ENCODE results near the gene MARCOL. TPM values are rescaled to one million over a fixed set of nuclear protein-coding genes. Genes with fewer than 3 reads are reported as not detected.

Gene MARCOL
- total and polyA plus RNA-seq, 9 of the 15 experiments (the other 6 are each of a cell fraction or from before 2014, with no cell fraction given), result not detected

DNA sequence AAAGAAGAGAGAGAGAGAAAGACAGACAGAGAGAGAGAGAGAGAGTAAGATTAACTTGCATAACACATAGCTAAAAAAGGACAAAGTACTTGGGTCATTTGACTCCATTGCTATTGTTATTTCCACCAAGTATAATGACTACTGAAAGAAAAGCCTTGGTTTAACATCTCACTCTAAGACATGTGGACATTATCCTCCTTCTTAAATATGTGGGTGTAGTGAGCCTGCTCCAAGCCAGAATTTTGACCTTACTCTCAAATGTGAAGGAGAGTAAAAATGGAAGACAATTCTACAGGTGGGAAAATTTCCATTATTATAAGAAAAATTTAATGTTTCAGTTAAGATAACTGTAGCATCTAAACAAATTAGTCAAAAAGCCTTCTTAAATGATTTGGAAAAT lies 8.5 kb upstream of the MARCOL start (continued):
- TF ChIP-seq, protein P1, sequence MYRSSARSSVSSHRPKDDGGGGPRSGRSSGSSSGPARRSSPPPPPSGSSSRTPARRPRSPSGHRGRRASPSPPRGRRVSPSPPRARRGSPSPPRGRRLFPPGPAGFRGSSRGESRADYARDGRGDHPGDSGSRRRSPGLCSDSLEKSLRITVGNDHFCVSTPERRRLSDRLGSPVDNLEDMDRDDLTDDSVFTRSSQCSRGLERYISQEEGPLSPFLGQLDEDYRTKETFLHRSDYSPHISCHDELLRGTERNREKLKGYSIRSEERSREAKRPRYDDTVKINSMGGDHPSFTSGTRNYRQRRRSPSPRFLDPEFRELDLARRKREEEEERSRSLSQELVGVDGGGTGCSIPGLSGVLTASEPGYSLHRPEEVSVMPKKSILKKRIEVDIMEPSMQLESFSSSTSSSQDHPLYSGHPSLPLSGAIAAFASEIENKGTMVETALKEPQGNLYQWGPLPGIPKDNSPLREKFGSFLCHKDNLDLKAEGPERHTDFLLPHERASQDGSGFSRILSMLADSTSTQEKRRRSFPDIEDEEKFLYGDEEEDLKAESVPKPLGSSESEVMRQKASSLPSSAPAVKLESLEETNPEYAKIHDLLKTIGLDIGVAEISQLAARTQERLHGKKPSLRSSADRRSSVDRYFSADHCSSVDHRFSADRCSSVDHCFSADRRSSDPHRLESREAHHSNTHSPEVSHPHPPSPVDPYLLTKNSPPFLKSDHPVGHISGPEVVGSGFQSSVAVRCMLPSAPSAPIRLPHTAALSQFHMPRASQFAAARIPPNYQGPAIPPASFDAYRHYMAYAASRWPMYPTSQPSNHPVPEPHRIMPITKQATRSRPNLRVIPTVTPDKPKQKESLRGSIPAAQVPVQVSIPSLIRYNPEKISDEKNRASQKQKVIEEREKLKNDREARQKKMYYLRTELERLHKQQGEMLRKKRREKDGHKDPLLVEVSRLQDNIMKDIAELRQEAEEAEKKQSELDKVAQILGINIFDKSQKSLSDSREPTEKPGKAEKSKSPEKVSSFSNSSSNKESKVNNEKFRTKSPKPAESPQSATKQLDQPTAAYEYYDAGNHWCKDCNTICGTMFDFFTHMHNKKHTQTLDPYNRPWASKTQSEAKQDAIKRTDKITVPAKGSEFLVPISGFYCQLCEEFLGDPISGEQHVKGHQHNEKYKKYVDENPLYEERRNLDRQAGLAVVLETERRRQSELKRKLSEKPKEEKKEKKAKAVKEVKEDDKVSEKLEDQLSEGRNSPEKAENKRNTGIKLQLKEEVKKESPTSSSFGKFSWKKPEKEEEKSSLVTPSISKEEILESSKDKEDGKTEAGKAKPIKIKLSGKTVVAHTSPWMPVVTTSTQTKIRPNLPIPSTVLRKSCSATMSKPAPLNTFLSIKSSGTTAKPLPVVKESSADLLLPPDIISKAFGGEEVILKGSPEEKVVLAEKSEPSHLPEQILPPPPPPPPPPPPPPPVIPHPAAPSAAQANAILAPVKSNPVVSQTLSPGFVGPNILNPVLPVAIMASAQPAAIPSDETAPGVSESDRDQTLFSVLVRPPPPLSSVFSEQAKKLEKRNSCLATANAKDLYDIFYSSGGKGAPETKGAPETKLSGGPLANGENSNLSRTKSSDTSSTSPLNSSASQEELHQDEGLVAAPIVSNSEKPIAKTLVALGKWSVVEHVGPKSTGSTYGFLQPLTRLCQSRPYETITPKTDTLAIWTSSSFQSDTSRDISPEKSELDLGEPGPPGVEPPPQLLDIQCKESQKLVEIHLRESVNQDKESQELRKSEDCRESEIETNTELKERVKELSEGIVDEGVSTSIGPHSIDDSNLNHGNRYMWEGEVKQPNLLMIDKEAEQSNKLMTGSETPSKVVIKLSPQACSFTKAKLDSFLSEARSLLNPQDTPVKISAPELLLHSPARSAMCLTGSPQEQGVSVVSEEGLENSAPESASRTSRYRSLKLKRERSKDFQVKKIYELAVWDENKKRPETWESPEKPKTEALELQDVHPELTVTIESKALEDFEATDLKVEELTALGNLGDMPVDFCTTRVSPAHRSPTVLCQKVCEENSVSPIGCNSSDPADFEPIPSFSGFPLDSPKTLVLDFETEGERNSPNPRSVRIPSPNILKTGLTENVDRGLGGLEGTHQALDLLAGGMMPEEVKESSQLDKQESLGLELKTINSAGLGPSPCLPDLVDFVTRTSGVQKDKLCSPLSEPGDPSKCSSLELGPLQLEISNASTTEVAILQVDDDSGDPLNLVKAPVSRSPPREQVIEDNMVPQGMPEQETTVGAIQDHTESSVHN (IDR thresholded peaks at IDR 0.05; ENCODE audit: borderline replicate concordance in 1 of 2, low read depth in 1 of 2), result no peak
- no peak for TF ChIP-seq MAFG (tag; conservative IDR thresholded peaks at IDR 0.05)
- TF ChIP-seq, protein P2, sequence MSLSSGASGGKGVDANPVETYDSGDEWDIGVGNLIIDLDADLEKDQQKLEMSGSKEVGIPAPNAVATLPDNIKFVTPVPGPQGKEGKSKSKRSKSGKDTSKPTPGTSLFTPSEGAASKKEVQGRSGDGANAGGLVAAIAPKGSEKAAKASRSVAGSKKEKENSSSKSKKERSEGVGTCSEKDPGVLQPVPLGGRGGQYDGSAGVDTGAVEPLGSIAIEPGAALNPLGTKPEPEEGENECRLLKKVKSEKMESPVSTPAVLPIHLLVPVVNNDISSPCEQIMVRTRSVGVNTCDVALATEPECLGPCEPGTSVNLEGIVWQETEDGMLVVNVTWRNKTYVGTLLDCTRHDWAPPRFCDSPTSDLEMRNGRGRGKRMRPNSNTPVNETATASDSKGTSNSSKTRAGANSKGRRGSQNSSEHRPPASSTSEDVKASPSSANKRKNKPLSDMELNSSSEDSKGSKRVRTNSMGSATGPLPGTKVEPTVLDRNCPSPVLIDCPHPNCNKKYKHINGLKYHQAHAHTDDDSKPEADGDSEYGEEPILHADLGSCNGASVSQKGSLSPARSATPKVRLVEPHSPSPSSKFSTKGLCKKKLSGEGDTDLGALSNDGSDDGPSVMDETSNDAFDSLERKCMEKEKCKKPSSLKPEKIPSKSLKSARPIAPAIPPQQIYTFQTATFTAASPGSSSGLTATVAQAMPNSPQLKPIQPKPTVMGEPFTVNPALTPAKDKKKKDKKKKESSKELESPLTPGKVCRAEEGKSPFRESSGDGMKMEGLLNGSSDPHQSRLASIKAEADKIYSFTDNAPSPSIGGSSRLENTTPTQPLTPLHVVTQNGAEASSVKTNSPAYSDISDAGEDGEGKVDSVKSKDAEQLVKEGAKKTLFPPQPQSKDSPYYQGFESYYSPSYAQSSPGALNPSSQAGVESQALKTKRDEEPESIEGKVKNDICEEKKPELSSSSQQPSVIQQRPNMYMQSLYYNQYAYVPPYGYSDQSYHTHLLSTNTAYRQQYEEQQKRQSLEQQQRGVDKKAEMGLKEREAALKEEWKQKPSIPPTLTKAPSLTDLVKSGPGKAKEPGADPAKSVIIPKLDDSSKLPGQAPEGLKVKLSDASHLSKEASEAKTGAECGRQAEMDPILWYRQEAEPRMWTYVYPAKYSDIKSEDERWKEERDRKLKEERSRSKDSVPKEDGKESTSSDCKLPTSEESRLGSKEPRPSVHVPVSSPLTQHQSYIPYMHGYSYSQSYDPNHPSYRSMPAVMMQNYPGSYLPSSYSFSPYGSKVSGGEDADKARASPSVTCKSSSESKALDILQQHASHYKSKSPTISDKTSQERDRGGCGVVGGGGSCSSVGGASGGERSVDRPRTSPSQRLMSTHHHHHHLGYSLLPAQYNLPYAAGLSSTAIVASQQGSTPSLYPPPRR (CRISPR knock-in tag; IDR thresholded peaks at IDR 0.05; ENCODE audit: borderline replicate concordance), result no peak
- TF ChIP-seq HDAC3 (IDR thresholded peaks at IDR 0.05; ENCODE audit: borderline replicate concordance, partially characterized antibody), result no peak
